H1 (cell line): Measurements from ENCODE around the gene CLEC4F. TPM values are rescaled to one million over a fixed set of nuclear protein-coding genes. Genes with fewer than 3 reads are reported as not detected.

ENCODE experiments used
- CTCF ChIA-PET: fragments of 300-600 bp; sonication (Branson Sonifier 250); formaldehyde crosslinking; loops from one replicate; lab custom pipeline; 2021; ENCODE audit not compliant: partially characterized antibody; lab: Charles Lee
- POLR2A ChIA-PET: fragments of 300-600 bp; sonication (Branson Sonifier 250); formaldehyde crosslinking; loops from one replicate; lab custom pipeline; 2021; ENCODE audit warnings: inconsistent platforms; ENCODE audit not compliant: partially characterized antibody; lab: Charles Lee
- DNase-seq, 2 experiments: peaks; one replicate each; pipeline versions ENCODE4 v3.0.0 to v3.0.0-alpha.2; 2010 to 2022; ENCODE audit warnings: low spot score in 2 of 2, low read depth in 1 of 2, mixed read lengths in 1 of 2
- FAIRE-seq: peaks from 2 replicates; lab custom pipeline; 2011; peaks lifted over from hg19 to GRCh38; lab: Jason Lieb, UNC
- H2AFZ ChIP-seq: 2 replicates; pipeline ENCODE4 v1.8.1; 2012; ENCODE audit warnings: low read length, inconsistent platforms
- H2AK5ac ChIP-seq: 2 replicates; pipeline ENCODE4 v1.6.1; 2013; ENCODE audit warnings: low read depth, low read length
- H2BK120ac ChIP-seq: replicated peaks from 2 replicates; pipeline ENCODE3; 2013; ENCODE audit warnings: low read depth, low read length, inconsistent platforms
- H2BK12ac ChIP-seq: 2 replicates; pipeline ENCODE4 v1.6.1; 2013; ENCODE audit warnings: low read depth, low read length
- H2BK15ac ChIP-seq: 2 replicates; pipeline ENCODE4 v1.6.1; 2013; ENCODE audit warnings: low read length
- H2BK20ac ChIP-seq: 2 replicates; pipeline ENCODE4 v1.6.1; 2013; ENCODE audit warnings: low read length
- H2BK5ac ChIP-seq: 2 replicates; pipeline ENCODE4 v1.6.1; 2013; ENCODE audit warnings: low read depth, low read length
- H3K14ac ChIP-seq: 2 replicates; pipeline ENCODE4 v1.6.1; 2013; ENCODE audit warnings: inconsistent platforms; ENCODE audit not compliant: insufficient read length
- H3K18ac ChIP-seq: 2 replicates; pipeline ENCODE4 v1.6.1; 2013; ENCODE audit warnings: low read length; ENCODE audit errors: extremely low read depth
- H3K23ac ChIP-seq: 2 replicates; pipeline ENCODE4 v1.6.1; 2013; ENCODE audit warnings: inconsistent platforms; ENCODE audit not compliant: insufficient read length
- H3K23me2 ChIP-seq: 2 replicates; pipeline ENCODE4 v1.6.1; 2013; ENCODE audit warnings: low read depth, low read length
- H3K27ac ChIP-seq: 2 replicates; pipeline ENCODE4 v1.6.1; 2011; ENCODE audit warnings: low read depth, low read length, inconsistent platforms
- H3K27me3 ChIP-seq, 4 experiments: replicated peaks in 1 of 4; 1 replicate in 1 of 4; 2 replicates in 3 of 4; pipeline versions ENCODE4 v1.6.1 to v1.8.1; 2011 to 2013; ENCODE audit warnings: low read length in 3 of 4, mild to moderate bottlenecking in 3 of 4, inconsistent platforms in 2 of 4, mixed read lengths in 2 of 4, moderate library complexity in 1 of 4; ENCODE audit not compliant: control insufficient read depth in 3 of 4, insufficient read depth in 3 of 4; ENCODE audit errors: extremely low read depth in 1 of 4
- H3K36me3 ChIP-seq, 4 experiments: 2 replicates each; pipeline versions ENCODE4 v1.6.1 to v1.8.1; 2011 to 2013; ENCODE audit warnings: mild to moderate bottlenecking in 4 of 4, low read length in 3 of 4, moderate library complexity in 2 of 4, control low read depth in 1 of 4, inconsistent platforms in 1 of 4; ENCODE audit not compliant: insufficient read depth in 4 of 4, control insufficient read depth in 2 of 4
- H3K4ac ChIP-seq: replicated peaks from 2 replicates; pipeline ENCODE3; 2013; ENCODE audit warnings: low read length, low read depth, mixed read lengths, inconsistent platforms; ENCODE audit not compliant: insufficient read length
- H3K4me1 ChIP-seq, 4 experiments: replicated peaks in 1 of 4; 1 replicate in 1 of 4; 2 replicates in 3 of 4; pipeline versions ENCODE4 v1.6.1 to v1.8.1; 2011 to 2013; ENCODE audit warnings: low read length in 3 of 4, inconsistent platforms in 2 of 4, mixed read lengths in 1 of 4; ENCODE audit not compliant: insufficient read depth in 4 of 4, control insufficient read depth in 3 of 4
- H3K4me2 ChIP-seq, 2 experiments: 2 replicates each; pipeline versions ENCODE4 v1.6.1 to v1.8.1; 2011 to 2013; ENCODE audit warnings: low read depth in 2 of 2, low read length in 2 of 2, control low read depth in 1 of 2, inconsistent platforms in 1 of 2, mild to moderate bottlenecking in 1 of 2; ENCODE audit not compliant: insufficient read depth in 1 of 2
- H3K4me3 ChIP-seq, 4 experiments: fragments of 200-600, 300-600 bp in 1 of 4; sonication (generic), shearing (Covaris generic), sonication (Bioruptor Twin) in 1 of 4; 2 replicates each; pipeline versions ENCODE4 v1.5.1 to v1.8.1; 2011 to 2016; ENCODE audit warnings: low read length in 4 of 4, low read depth in 3 of 4, control low read depth in 2 of 4, inconsistent platforms in 2 of 4, mild to moderate bottlenecking in 2 of 4, mixed read lengths in 1 of 4, moderate library complexity in 1 of 4; ENCODE audit not compliant: insufficient read depth in 2 of 4; ENCODE audit errors: extremely low read depth in 1 of 4
- H3K56ac ChIP-seq: replicated peaks from 2 replicates; pipeline ENCODE3; 2013; ENCODE audit warnings: low read depth, mild to moderate bottlenecking, mixed read lengths, low read length, inconsistent platforms; ENCODE audit not compliant: insufficient read length
- H3K79me1 ChIP-seq: 2 replicates; pipeline ENCODE4 v1.6.1; 2013; ENCODE audit warnings: low read depth, low read length, control low read depth
- H3K79me2 ChIP-seq, 2 experiments: 2 replicates each; pipeline versions ENCODE4 v1.6.1 to v1.8.1; 2012 to 2013; ENCODE audit warnings: low read length in 2 of 2, mild to moderate bottlenecking in 2 of 2, inconsistent platforms in 1 of 2; ENCODE audit not compliant: insufficient read depth in 2 of 2, control insufficient read depth in 1 of 2
- H3K9ac ChIP-seq, 4 experiments: replicated peaks in 1 of 4; 1 replicate in 1 of 4; 2 replicates in 3 of 4; pipeline versions ENCODE4 v1.6.1 to v1.8.1; 2011 to 2013; ENCODE audit warnings: low read depth in 3 of 4, low read length in 3 of 4, control low read depth in 2 of 4, mild to moderate bottlenecking in 2 of 4, moderate library complexity in 2 of 4, inconsistent platforms in 1 of 4; ENCODE audit errors: extremely low read depth in 1 of 4
- H3K9me3 ChIP-seq, 2 experiments: 2 replicates each; pipeline versions ENCODE4 v1.6.1 to v1.8.1; 2012 to 2013; ENCODE audit warnings: mild to moderate bottlenecking in 2 of 2, moderate library complexity in 2 of 2, control low read depth in 1 of 2, inconsistent platforms in 1 of 2, low read depth in 1 of 2, low read length in 1 of 2, mixed read lengths in 1 of 2; ENCODE audit not compliant: insufficient read depth in 2 of 2
- H4K20me1 ChIP-seq, 2 experiments: replicated peaks in 1 of 2; 2 replicates each; pipeline versions ENCODE3 to v1.8.1; 2011 to 2013; ENCODE audit warnings: inconsistent platforms in 2 of 2, low read length in 2 of 2, mild to moderate bottlenecking in 1 of 2; ENCODE audit not compliant: insufficient read depth in 2 of 2, control insufficient read depth in 1 of 2
- H4K5ac ChIP-seq: 2 replicates; pipeline ENCODE4 v1.6.1; 2013; ENCODE audit warnings: low read length, low read depth, mixed read lengths, inconsistent platforms; ENCODE audit not compliant: insufficient read length
- H4K8ac ChIP-seq: 2 replicates; pipeline ENCODE4 v1.8.0; 2013; ENCODE audit warnings: mild to moderate bottlenecking, moderate library complexity, low read length, inconsistent platforms; ENCODE audit not compliant: insufficient read depth; ENCODE audit errors: extremely low read depth
- H4K91ac ChIP-seq: replicated peaks from 2 replicates; pipeline ENCODE3; 2013; ENCODE audit warnings: low read length, mixed read lengths, inconsistent platforms; ENCODE audit not compliant: insufficient read length
- BRCA1 ChIP-seq: IDR thresholded peaks from 2 replicates; pipeline ENCODE4 v1.6.1; 2012; ENCODE audit warnings: low read depth, low read length, improper control_type of control experiment
- CBX8 ChIP-seq: fragments of 300-800, 300-1000 bp; sonication (generic); IDR thresholded peaks from 2 replicates; pipeline ENCODE4 v1.7.1; 2016; ENCODE audit warnings: low read depth, low read length, borderline replicate concordance
- CEBPB ChIP-seq: IDR thresholded peaks from 2 replicates; pipeline ENCODE4 v1.6.1; 2012; ENCODE audit warnings: low read depth, low read length
- CHD2 ChIP-seq: IDR thresholded peaks from 2 replicates; pipeline ENCODE4 v1.6.1; 2012; ENCODE audit warnings: low read length, improper control_type of control experiment
- CREB1 ChIP-seq: IDR thresholded peaks from 2 replicates; pipeline ENCODE4 v1.6.1; 2012; ENCODE audit warnings: inconsistent platforms
- GTF2F1 ChIP-seq: IDR thresholded peaks from 2 replicates; pipeline ENCODE4 v1.6.1; 2012; ENCODE audit warnings: low read depth, low read length, improper control_type of control experiment, borderline replicate concordance
- KDM5A ChIP-seq: fragments of 200-600 bp; IDR thresholded peaks from 2 replicates; pipeline ENCODE4 v1.7.1; 2012; ENCODE audit warnings: mild to moderate bottlenecking, low read length, inconsistent platforms, mixed read lengths
- NANOG ChIP-seq: IDR thresholded peaks from 2 replicates; pipeline ENCODE4 v1.6.1; 2011; ENCODE audit warnings: low read length, low read depth, mild to moderate bottlenecking, inconsistent platforms; ENCODE audit not compliant: insufficient read depth, poor library complexity, severe bottlenecking
- SIRT6 ChIP-seq: IDR thresholded peaks from one replicate; pipeline ENCODE4 v1.7.1; 2012; ENCODE audit warnings: low read length, inconsistent platforms
- SIX5 ChIP-seq: IDR thresholded peaks from 2 replicates; pipeline ENCODE4 v1.6.1; 2011; ENCODE audit warnings: mild to moderate bottlenecking, low read depth, low read length
- YY1 ChIP-seq: IDR thresholded peaks from 2 replicates; pipeline ENCODE4 v1.6.1; 2011; ENCODE audit warnings: low read depth, mild to moderate bottlenecking, low read length
- ZNF274 ChIP-seq: IDR thresholded peaks from 2 replicates; pipeline ENCODE4 v1.7.0; 2012; ENCODE audit warnings: low read length, borderline replicate concordance; ENCODE audit errors: extremely low read depth
- WGBS, 2 experiments: shearing (Covaris generic) in 1 of 2; methylation state at CpG; one replicate each; pipeline versions ENCODE4 v1.1.6 to v1.1.7; 2013 to 2015; ENCODE audit warnings: low lambda C conversion rate in 2 of 2, mixed read lengths in 2 of 2, inconsistent platforms in 1 of 2, low coverage in 1 of 2, missing lambda C conversion rate in 1 of 2; ENCODE audit not compliant: insufficient replicate concordance in 2 of 2, insufficient coverage in 1 of 2, insufficient read length in 1 of 2; ENCODE audit errors: extremely low coverage in 1 of 2, missing lambda C conversion rate in 1 of 2; 5-methylcytosine and 5-hydroxymethylcytosine counted together
- polyA plus RNA-seq, 7 experiments: library from polyadenylated mRNA; depleted of rRNA in 3 of 7; stranded (reverse) in 5 of 7; unstranded in 2 of 7; fragments of >200 nt in 5 of 7; fragments of 200-250 nt in 2 of 7; gene quantifications; 1 replicate in 5 of 7; 2 replicates in 1 of 7; 4 replicates in 1 of 7; pipeline versions ENCODE4 v1.2.1 to v1.2.3, GENCODE V29; 2011 to 2013; ENCODE audit warnings: missing spikeins in 2 of 7, mixed read lengths in 2 of 7
- total RNA-seq: library from RNA; stranded (reverse); fragmentation: NEBNext Ultra II Directional; extraction: Animal tissue kit (Norgen Biotek cat#: 25700); gene quantifications from 2 replicates; pipeline ENCODE4 v1.2.1, GENCODE V29; 2021
- TF ChIP-seq, protein P1 (sequence below): IDR thresholded peaks from 2 replicates; pipeline ENCODE4 v1.6.1; 2012; ENCODE audit warnings: low read length, inconsistent platforms

Gene CLEC4F
- total and polyA plus RNA-seq, 2 of the 8 experiments (the other 6 are each of a cell fraction or from before 2014, with no cell fraction given) = not detected

DNA sequence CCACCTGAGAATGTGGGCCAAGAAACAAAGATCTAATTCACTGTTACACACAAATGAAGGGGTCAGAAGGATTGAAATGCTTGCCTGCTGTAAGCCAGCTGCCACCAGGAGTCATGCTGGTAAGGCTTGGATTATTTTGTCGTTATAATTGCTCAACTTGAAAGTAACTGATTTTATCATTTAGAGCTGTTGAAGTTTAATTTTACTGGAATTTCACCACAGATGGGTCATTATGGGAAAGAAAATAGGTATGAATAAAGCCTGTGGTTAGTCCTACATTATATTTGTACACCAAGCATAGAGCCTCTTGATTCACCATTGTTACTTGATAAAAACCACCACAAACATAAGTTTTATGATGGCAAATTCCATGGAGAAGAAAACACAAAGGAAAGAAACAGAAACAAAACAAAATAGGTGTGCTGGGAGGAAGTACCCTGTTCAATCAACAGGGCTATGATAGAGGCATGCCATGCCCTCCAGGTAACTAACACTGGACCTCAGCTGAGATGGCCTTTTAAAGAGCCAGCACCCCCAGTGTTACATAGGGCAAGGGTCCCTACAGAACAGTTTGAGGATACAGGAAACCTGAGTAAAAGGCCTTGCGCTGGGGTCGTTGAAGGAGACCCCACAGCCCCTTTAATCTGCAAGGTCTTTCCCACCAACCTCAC is 3.0 kb downstream of the CLEC4F start:
- Histone ChIP-seq H3K4me3 (no peak overlapping the region), H2AK5ac (no peak overlapping the region), H3K4me1 (no peaks in the 10 kb centered on the region; a peak in 1 of 7 replicates), H4K5ac (no peak overlapping the region), H2BK20ac (no peak overlapping the region), H4K20me1 (no peaks in the 10 kb centered on the region), H4K91ac (no peak overlapping the region), H3K9me3 (no peaks in the 10 kb centered on the region), H3K14ac (no peak overlapping the region), H2AFZ (no peak overlapping the region), H3K23me2 (no peaks in the 10 kb centered on the region), H3K23ac (no peak overlapping the region), H3K4me2 (no peak overlapping the region), H2BK15ac (no peak overlapping the region), H2BK5ac (no peak overlapping the region), H2BK120ac (no peak overlapping the region), H3K27me3 (peaks cover 0 to 3% (median 0%) of the 10 kb centered on the region in 4 experiments; a peak in 2 of 7 replicates), H3K9ac (no peak overlapping the region), H3K27ac (no peak overlapping the region), H3K36me3 (no peaks in the 10 kb centered on the region), H3K4ac (no peak overlapping the region), H2BK12ac (no peak overlapping the region), H3K18ac (no peak overlapping the region), H3K79me1 (no peaks in the 10 kb centered on the region), H4K8ac (no peak overlapping the region), H3K79me2 (no peaks in the 10 kb centered on the region), H3K56ac (no peak overlapping the region)
- WGBS, 2 experiments = 96% methylated on average over 3 of the region's 3 CpGs; no CpG with 5 or more reads in 1 of the 2 experiments
- ChIA-PET POLR2A (no interaction called here), CTCF (interaction anchor here (0.7 to 1.2 kb wide), 3 partner anchors 28 to 121 kb away, joined by 3 to 4 read pairs (median 3); no protein-coding TSS in a partner anchor)
- DNase-seq (no peak), FAIRE-seq (no peak)
- TF ChIP-seq, protein P1, sequence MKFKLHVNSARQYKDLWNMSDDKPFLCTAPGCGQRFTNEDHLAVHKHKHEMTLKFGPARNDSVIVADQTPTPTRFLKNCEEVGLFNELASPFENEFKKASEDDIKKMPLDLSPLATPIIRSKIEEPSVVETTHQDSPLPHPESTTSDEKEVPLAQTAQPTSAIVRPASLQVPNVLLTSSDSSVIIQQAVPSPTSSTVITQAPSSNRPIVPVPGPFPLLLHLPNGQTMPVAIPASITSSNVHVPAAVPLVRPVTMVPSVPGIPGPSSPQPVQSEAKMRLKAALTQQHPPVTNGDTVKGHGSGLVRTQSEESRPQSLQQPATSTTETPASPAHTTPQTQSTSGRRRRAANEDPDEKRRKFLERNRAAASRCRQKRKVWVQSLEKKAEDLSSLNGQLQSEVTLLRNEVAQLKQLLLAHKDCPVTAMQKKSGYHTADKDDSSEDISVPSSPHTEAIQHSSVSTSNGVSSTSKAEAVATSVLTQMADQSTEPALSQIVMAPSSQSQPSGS = no peak
- TF ChIP-seq SIRT6 = no peak
- TF ChIP-seq YY1 = no peak
- TF ChIP-seq ZNF274 = no peak
- no peak for TF ChIP-seq BRCA1
- no peak for TF ChIP-seq KDM5A
- no peak for TF ChIP-seq GTF2F1
- no peak for TF ChIP-seq NANOG
- no peak for TF ChIP-seq CEBPB
- TF ChIP-seq CREB1 = no peak
- TF ChIP-seq CHD2 = no peak
- no peak for TF ChIP-seq SIX5
- TF ChIP-seq CBX8 = no peak
